Neural cell (in vitro differentiated cells): ENCODE results near the gene NPIPA8.
"Not testable (repeated sequence)": the region's sequence is repeated elsewhere in the genome, so short reads cannot be mapped to it uniquely, and the experiment has no call there.

Experiments used
- EP300 ChIP-seq: fragments of 450-650 bp; conservative IDR thresholded peaks from 2 replicates; pipeline ENCODE4 v1.6.1; 2014; ENCODE audit warnings: antibody characterized with exemption, mild to moderate bottlenecking, moderate library complexity; ENCODE audit not compliant: poor library complexity, severe bottlenecking
- RAD21 ChIP-seq: fragments of 450-650 bp; conservative IDR thresholded peaks from 2 replicates; pipeline ENCODE4 v1.6.1; 2014; ENCODE audit warnings: antibody characterized with exemption, mild to moderate bottlenecking, moderate library complexity
- SMC3 ChIP-seq: fragments of 450-650 bp; conservative IDR thresholded peaks from 2 replicates; pipeline ENCODE4 v1.6.1; 2014; ENCODE audit warnings: antibody characterized with exemption, mild to moderate bottlenecking, moderate library complexity; ENCODE audit not compliant: poor library complexity
- TF ChIP-seq, protein P1 (sequence below): fragments of 450-650 bp; IDR thresholded peaks from 2 replicates; pipeline ENCODE4 v1.5.1; 2014; ENCODE audit warnings: antibody characterized with exemption, mild to moderate bottlenecking, moderate library complexity; ENCODE audit not compliant: poor library complexity, severe bottlenecking
- TF ChIP-seq, protein P2 (sequence below): IDR thresholded peaks from 2 replicates; pipeline ENCODE4 v1.6.1; 2012; ENCODE audit warnings: borderline replicate concordance

DNA sequence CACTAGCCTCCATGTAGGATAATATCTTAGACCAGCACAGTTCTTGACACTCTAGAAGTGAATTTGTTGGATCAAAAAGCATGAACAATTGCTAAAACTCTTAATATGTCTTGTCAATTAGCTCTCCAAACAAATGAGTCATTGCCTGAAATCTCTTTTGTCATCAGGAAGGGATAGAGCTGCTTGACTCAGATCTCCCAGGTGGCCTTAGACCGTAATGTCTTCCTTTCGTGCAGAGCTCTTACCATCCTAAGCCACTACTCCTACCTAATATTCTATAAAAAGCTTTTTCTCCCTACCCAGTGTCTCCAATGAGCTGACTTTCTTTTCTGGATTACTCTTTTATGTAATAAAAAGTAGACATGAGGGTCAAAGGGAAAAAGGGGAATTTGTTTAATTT is 66.4 kb downstream of the NPIPA8 start:
- TF ChIP-seq, protein P1, sequence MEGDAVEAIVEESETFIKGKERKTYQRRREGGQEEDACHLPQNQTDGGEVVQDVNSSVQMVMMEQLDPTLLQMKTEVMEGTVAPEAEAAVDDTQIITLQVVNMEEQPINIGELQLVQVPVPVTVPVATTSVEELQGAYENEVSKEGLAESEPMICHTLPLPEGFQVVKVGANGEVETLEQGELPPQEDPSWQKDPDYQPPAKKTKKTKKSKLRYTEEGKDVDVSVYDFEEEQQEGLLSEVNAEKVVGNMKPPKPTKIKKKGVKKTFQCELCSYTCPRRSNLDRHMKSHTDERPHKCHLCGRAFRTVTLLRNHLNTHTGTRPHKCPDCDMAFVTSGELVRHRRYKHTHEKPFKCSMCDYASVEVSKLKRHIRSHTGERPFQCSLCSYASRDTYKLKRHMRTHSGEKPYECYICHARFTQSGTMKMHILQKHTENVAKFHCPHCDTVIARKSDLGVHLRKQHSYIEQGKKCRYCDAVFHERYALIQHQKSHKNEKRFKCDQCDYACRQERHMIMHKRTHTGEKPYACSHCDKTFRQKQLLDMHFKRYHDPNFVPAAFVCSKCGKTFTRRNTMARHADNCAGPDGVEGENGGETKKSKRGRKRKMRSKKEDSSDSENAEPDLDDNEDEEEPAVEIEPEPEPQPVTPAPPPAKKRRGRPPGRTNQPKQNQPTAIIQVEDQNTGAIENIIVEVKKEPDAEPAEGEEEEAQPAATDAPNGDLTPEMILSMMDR: not testable (repeated sequence)
- TF ChIP-seq SMC3, EP300, RAD21: not testable (repeated sequence)
- TF ChIP-seq, protein P2, sequence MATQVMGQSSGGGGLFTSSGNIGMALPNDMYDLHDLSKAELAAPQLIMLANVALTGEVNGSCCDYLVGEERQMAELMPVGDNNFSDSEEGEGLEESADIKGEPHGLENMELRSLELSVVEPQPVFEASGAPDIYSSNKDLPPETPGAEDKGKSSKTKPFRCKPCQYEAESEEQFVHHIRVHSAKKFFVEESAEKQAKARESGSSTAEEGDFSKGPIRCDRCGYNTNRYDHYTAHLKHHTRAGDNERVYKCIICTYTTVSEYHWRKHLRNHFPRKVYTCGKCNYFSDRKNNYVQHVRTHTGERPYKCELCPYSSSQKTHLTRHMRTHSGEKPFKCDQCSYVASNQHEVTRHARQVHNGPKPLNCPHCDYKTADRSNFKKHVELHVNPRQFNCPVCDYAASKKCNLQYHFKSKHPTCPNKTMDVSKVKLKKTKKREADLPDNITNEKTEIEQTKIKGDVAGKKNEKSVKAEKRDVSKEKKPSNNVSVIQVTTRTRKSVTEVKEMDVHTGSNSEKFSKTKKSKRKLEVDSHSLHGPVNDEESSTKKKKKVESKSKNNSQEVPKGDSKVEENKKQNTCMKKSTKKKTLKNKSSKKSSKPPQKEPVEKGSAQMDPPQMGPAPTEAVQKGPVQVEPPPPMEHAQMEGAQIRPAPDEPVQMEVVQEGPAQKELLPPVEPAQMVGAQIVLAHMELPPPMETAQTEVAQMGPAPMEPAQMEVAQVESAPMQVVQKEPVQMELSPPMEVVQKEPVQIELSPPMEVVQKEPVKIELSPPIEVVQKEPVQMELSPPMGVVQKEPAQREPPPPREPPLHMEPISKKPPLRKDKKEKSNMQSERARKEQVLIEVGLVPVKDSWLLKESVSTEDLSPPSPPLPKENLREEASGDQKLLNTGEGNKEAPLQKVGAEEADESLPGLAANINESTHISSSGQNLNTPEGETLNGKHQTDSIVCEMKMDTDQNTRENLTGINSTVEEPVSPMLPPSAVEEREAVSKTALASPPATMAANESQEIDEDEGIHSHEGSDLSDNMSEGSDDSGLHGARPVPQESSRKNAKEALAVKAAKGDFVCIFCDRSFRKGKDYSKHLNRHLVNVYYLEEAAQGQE: not testable (repeated sequence)
